Keratinocyte (primary cell): ENCODE results near the gene SLC16A14.

Experiments used
- CTCF ChIP-seq, 3 experiments: IDR thresholded peaks in 1 of 3; conservative IDR thresholded peaks in 1 of 3; optimal IDR thresholded peaks in 1 of 3; 2 replicates in 2 of 3; 3 replicates in 1 of 3; pipeline versions ENCODE3 to v1.5.1; 2011; ENCODE audit warnings: low read length in 3 of 3, mild to moderate bottlenecking in 3 of 3, moderate library complexity in 2 of 3, control low read depth in 1 of 3, inconsistent platforms in 1 of 3; ENCODE audit not compliant: insufficient read depth in 2 of 3; ENCODE audit errors: extremely low read depth in 1 of 3
- EZH2 ChIP-seq: IDR thresholded peaks from one replicate; pipeline ENCODE4 v1.6.1; 2012; ENCODE audit warnings: inconsistent platforms, mild to moderate bottlenecking, low read length, moderate library complexity

DNA sequence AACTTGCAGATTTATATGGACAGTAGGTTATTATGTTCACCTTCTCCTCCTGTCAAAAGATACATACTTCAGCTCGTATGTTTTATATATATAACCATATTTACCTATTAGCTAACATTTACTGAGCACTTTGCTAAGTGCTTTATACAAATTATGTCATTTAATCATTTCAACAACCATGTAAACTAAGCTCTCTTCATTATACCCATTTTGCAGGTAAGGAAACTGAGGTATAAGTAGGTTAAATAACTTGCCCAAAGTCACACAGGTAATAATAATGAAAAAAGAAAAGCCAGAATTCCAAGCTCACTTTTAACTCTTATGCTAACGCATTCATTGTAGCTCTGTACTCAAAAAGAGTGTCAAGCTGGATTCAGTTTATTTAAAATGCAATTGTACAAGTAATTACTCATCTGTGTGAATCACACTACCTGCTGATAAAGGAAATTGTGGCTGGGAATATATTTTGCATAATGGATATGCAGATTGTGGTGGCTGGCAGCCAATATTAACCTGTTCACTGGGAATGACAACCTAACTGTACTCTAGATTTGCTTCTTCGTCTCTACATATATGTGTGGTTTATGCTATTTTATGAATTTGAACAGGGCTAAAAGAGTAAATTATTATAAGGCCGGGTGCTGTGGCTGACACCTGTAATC is 20.6 kb downstream of the SLC16A14 start:
- TF ChIP-seq CTCF (optimal IDR thresholded peaks at IDR 0.05 in 1 of 3, IDR thresholded peaks at IDR 0.05 in 1 of 3, conservative IDR thresholded peaks at IDR 0.05 in 1 of 3; ENCODE audit: extremely low read depth in 1 of 3, insufficient read depth in 2 of 3, low read length in 3 of 3): no peak
- TF ChIP-seq EZH2: no peak
